ENCODE results near the gene SIRT6.

DNA sequence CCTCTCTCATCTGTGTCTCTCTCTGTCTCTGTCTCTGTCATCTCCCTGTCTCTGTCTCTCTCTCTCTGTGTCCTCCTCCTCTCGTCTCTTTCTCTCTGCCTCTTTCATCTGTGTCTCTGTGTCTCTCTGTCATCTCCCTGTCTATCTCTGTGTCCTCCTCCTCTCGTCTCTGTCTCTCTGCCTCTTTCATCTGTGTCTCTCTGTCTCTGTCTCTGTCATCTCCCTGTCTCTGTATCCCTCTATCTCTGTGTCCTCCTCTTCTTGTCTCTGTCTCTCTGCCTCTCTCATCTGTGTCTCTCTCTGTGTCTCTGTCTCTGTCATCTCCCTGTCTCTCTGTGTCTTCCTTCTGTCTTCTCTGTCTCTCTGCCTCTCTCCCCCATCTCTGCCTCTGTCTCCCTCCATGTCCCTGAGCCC lies 46.4 kb upstream of the SIRT6 start:
- TF ChIP-seq ZNF146 (CRISPR knock-in tag; IDR thresholded peaks at IDR 0.05; ENCODE audit: unreplicated experiment) (no peak), POLR2A (conservative IDR thresholded peaks at IDR 0.05) (no peak), KLF10 (CRISPR knock-in tag; IDR thresholded peaks at IDR 0.05) (no peak), NR2C2 (CRISPR knock-in tag; IDR thresholded peaks at IDR 0.05) (no peak), NR2C2 (tag; IDR thresholded peaks at IDR 0.05) (no peak), ZNF589 (CRISPR knock-in tag; IDR thresholded peaks at IDR 0.05; ENCODE audit: low read depth) (no peak), CBFB (CRISPR knock-in tag; IDR thresholded peaks at IDR 0.05) (no peak)
- TF ChIP-seq, protein P1, sequence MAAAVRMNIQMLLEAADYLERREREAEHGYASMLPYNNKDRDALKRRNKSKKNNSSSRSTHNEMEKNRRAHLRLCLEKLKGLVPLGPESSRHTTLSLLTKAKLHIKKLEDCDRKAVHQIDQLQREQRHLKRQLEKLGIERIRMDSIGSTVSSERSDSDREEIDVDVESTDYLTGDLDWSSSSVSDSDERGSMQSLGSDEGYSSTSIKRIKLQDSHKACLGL (CRISPR knock-in tag; IDR thresholded peaks at IDR 0.05; ENCODE audit: borderline replicate concordance, poor library complexity, severe bottlenecking) = no peak

All from K562 (cell line).